Nephron (organoid): ENCODE measurements around the gene NR2E3.

Source experiments
- H3K27ac Mint-ChIP-seq, 3 experiments: 2 replicates each; pipeline ENCODE4 v1.8.0; 2020; ENCODE audit warnings: mixed read lengths in 3 of 3, mild to moderate bottlenecking in 2 of 3, moderate library complexity in 1 of 3
- H3K27me3 Mint-ChIP-seq: 2 replicates; pipeline ENCODE4 v1.8.0; 2021; ENCODE audit warnings: low read depth, mild to moderate bottlenecking, moderate library complexity, mixed read lengths
- H3K36me3 Mint-ChIP-seq: 2 replicates; pipeline ENCODE4 v1.8.0; 2020; ENCODE audit warnings: low read depth, mixed read lengths
- H3K4me1 Mint-ChIP-seq: 2 replicates; pipeline ENCODE4 v1.8.0; 2020; ENCODE audit warnings: mixed read lengths
- H3K4me3 Mint-ChIP-seq, 3 experiments: 2 replicates each; pipeline ENCODE4 v1.8.0; 2020; ENCODE audit warnings: mild to moderate bottlenecking in 3 of 3, mixed read lengths in 3 of 3, moderate library complexity in 2 of 3
- H3K9me3 Mint-ChIP-seq: 2 replicates; pipeline ENCODE4 v1.8.0; 2020; ENCODE audit warnings: mixed read lengths
- TF ChIP-seq, protein P1 (sequence below), 3 experiments: fragments of 200-600 bp; sonication (generic); IDR thresholded peaks; one replicate each; pipeline ENCODE4 v1.5.0; 2021; ENCODE audit warnings: antibody characterized with exemption in 3 of 3; ENCODE audit not compliant: unreplicated experiment in 3 of 3

The NR2E3 gene

DNA sequence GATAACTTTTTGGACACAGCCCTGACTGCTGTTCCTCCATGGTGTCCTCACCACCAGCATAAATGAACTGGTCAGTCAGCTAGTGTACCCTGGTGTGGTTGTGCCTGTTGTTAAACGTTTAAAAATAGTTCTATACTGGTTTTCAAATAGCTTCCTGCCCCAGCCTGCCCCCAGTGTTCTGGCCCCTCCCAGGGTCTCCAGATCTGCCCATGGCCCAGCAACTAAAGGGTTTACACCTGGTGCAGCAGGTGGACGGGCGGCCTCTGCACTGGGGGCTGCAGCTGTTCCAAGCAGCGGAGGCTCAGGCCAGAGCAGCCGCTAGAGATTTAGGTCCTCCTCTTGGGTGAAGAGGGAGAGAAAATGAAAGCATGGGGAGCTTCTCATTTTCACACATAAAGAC lies 6.1 kb upstream of the NR2E3 start:
- Mint-ChIP-seq H3K9me3 (peaks cover 3% of the 10 kb centered on the region), H3K4me3 (peak overlapping the region in 1 of 3 experiments; percentile 30), H3K36me3 (peaks cover 5% of the 10 kb centered on the region), H3K4me1 (peaks cover 67% of the 10 kb centered on the region), H3K27me3 (peaks cover 3% of the 10 kb centered on the region), H3K27ac (peak overlapping the region; percentile 29 to 52 (median 41))
- TF ChIP-seq, protein P1, sequence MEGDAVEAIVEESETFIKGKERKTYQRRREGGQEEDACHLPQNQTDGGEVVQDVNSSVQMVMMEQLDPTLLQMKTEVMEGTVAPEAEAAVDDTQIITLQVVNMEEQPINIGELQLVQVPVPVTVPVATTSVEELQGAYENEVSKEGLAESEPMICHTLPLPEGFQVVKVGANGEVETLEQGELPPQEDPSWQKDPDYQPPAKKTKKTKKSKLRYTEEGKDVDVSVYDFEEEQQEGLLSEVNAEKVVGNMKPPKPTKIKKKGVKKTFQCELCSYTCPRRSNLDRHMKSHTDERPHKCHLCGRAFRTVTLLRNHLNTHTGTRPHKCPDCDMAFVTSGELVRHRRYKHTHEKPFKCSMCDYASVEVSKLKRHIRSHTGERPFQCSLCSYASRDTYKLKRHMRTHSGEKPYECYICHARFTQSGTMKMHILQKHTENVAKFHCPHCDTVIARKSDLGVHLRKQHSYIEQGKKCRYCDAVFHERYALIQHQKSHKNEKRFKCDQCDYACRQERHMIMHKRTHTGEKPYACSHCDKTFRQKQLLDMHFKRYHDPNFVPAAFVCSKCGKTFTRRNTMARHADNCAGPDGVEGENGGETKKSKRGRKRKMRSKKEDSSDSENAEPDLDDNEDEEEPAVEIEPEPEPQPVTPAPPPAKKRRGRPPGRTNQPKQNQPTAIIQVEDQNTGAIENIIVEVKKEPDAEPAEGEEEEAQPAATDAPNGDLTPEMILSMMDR (IDR thresholded peaks at IDR 0.05; ENCODE audit: unreplicated experiment in 3 of 3) = no peak

DNA sequence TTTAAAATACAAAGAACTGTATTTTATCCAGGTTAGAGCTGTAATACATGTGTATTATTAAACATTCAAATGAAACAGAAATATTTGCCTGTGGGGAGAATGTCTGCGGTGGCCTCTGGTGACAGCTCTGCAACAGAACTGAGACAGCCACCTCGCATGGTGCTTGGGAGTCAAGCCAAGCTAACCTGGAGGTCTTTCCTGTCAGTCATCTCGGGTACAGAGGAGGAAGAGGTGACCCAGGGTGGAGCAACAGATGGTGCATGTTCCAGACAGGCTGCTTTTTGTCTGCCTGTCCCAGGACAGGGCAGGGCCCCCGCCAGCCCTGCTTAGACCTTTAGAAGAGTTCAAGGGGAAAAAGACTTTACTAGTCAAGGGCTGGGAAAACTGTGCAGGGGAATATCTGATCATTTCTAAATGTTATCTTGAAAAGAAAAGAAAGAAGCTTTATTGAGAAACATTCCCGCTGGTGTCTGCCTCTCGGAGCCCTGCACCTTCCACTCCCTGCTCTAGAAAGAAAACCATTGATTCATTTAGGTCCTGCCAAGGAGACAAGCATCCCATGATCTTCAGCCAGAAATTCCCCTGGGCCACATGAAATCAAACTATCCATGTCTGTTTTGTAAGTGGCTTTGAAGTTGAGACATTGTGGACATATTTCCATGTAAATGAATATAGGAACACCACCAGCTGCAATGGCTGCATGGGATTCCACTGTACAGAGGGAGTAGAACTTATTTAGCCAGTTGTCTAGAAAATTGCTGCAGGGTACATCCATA lies 5.5 kb upstream of the NR2E3 start:
- Mint-ChIP-seq H3K27ac (peak overlapping the region; percentile 41 to 87 (median 85)), H3K9me3 (peaks cover 3% of the 10 kb centered on the region), H3K4me3 (peak overlapping the region in 2 of 3 experiments; percentile 41 to 47), H3K36me3 (peaks cover 4% of the 10 kb centered on the region), H3K4me1 (peaks cover 67% of the 10 kb centered on the region), H3K27me3 (peaks cover 4% of the 10 kb centered on the region)
- TF ChIP-seq, protein P1 (IDR thresholded peaks at IDR 0.05; ENCODE audit: unreplicated experiment in 3 of 3) = no peak

GRCh38 chr15:71806452-71806931 lies 3.9 kb upstream of the NR2E3 start:
- Mint-ChIP-seq H3K4me1 (peaks cover 59% of the 10 kb centered on the region), H3K27ac (peak overlapping the region; percentile 41 to 90 (median 80)), H3K36me3 (no peaks in the 10 kb centered on the region), H3K4me3 (peak overlapping the region in 2 of 3 experiments; percentile 50 to 63), H3K9me3 (no peaks in the 10 kb centered on the region), H3K27me3 (peaks cover 8% of the 10 kb centered on the region)
- TF ChIP-seq, protein P1 (IDR thresholded peaks at IDR 0.05; ENCODE audit: unreplicated experiment in 3 of 3) = no peak

- Mint-ChIP-seq H3K4me1 (peaks cover 60% of the 10 kb centered on the region), H3K4me3 (peak overlapping the region in 2 of 3 experiments; percentile 50 to 63), H3K36me3 (no peaks in the 10 kb centered on the region), H3K9me3 (no peaks in the 10 kb centered on the region), H3K27me3 (peaks cover 8% of the 10 kb centered on the region), H3K27ac (peak overlapping the region; percentile 41 to 90 (median 80))
- TF ChIP-seq, protein P1 (IDR thresholded peaks at IDR 0.05; ENCODE audit: unreplicated experiment in 3 of 3) = no peak
Measured at GRCh38 chr15:71807125-71807629, 3.2 kb upstream of the NR2E3 start.

GRCh38 chr15:71807691-71808091 lies 2.7 kb upstream of the NR2E3 start:
- H3K4me1 Mint-ChIP-seq = peaks cover 60% of the 10 kb centered on the region
- TF ChIP-seq, protein P1 (IDR thresholded peaks at IDR 0.05; ENCODE audit: unreplicated experiment in 3 of 3) = no peak
- no peaks in the 10 kb centered on the region for H3K36me3 Mint-ChIP-seq
- H3K4me3 Mint-ChIP-seq = peak overlapping the region in 1 of 3 experiments; percentile 53
- H3K27me3 Mint-ChIP-seq = peaks cover 8% of the 10 kb centered on the region
- H3K27ac Mint-ChIP-seq = peak overlapping the region; percentile 41 to 90 (median 80)
- H3K9me3 Mint-ChIP-seq = no peaks in the 10 kb centered on the region
